CD4-positive, alpha-beta T cell (primary cell): ENCODE measurements around the gene F9. TPM values are rescaled to one million over a fixed set of nuclear protein-coding genes. Genes with fewer than 3 reads are reported as not detected.

Experiments used
- ATAC-seq: fragments of 200-7000 bp; cut with Tn5 transposase; one replicate; pipeline ENCODE4 v1.10.0; 2022; ENCODE audit warnings: mild to moderate bottlenecking; ENCODE audit not compliant: poor library complexity
- CTCF ChIA-PET: fragments of 350-600 bp; sonication (Branson Sonifier 250); formaldehyde crosslinking; loops from one replicate; lab custom pipeline; 2021; ENCODE audit warnings: antibody characterized with exemption, inconsistent platforms; lab: Charles Lee
- POLR2A ChIA-PET: fragments of 350-600 bp; sonication (Branson Sonifier 250); formaldehyde crosslinking; loops from one replicate; lab custom pipeline; 2021; ENCODE audit warnings: antibody characterized with exemption, inconsistent platforms; lab: Charles Lee
- DNase-seq, 14 experiments: peaks; one replicate each; pipeline ENCODE4 v3.0.0-alpha.2; 2013 to 2020; ENCODE audit warnings: mixed read lengths in 2 of 14
- H3K27ac ChIP-seq, 2 donors: one replicate each; pipeline versions ENCODE4 v1.5.1 to v1.7.0; 2013; ENCODE audit warnings: low read length in 2 of 2, low read depth in 1 of 2, mild to moderate bottlenecking in 1 of 2
- H3K27me3 ChIP-seq, 2 experiments: 1 replicate in 1 of 2; 2 replicates in 1 of 2; pipeline versions ENCODE4 v1.6.1 to v1.7.0; 2013; ENCODE audit warnings: low read length in 2 of 2, control low read depth in 1 of 2, mild to moderate bottlenecking in 1 of 2, moderate library complexity in 1 of 2; ENCODE audit not compliant: insufficient read depth in 2 of 2, control insufficient read depth in 1 of 2
- H3K36me3 ChIP-seq: one replicate; pipeline ENCODE4 v1.6.1; 2013; ENCODE audit warnings: low read length, control low read depth; ENCODE audit not compliant: insufficient read depth
- H3K4me1 ChIP-seq: one replicate; pipeline ENCODE4 v1.6.1; 2013; ENCODE audit warnings: low read length, control low read depth; ENCODE audit not compliant: insufficient read depth
- H3K4me3 ChIP-seq: one replicate; pipeline ENCODE4 v1.5.1; 2013; ENCODE audit warnings: mild to moderate bottlenecking, low read length, moderate library complexity
- H3K9me3 ChIP-seq, 2 experiments: 1 replicate in 1 of 2; 2 replicates in 1 of 2; pipeline versions ENCODE4 v1.6.1 to v1.7.0; 2013; ENCODE audit warnings: low read length in 2 of 2, mild to moderate bottlenecking in 2 of 2, control low read depth in 1 of 2, moderate library complexity in 1 of 2; ENCODE audit not compliant: control insufficient read depth in 1 of 2, insufficient read depth in 1 of 2
- H3K27ac Mint-ChIP-seq: one replicate; pipeline ENCODE4 v1.8.0; 2020; ENCODE audit warnings: mixed read lengths
- H3K27me3 Mint-ChIP-seq: one replicate; pipeline ENCODE4 v1.8.0; 2021; ENCODE audit warnings: mixed read lengths
- H3K36me3 Mint-ChIP-seq: one replicate; pipeline ENCODE4 v1.8.0; 2021; ENCODE audit warnings: low read depth, mixed read lengths
- H3K4me1 Mint-ChIP-seq: one replicate; pipeline ENCODE4 v1.8.0; 2021; ENCODE audit warnings: low read depth, mixed read lengths
- H3K4me3 Mint-ChIP-seq: one replicate; pipeline ENCODE4 v1.8.0; 2020; ENCODE audit warnings: mild to moderate bottlenecking, mixed read lengths
- H3K9me3 Mint-ChIP-seq: one replicate; pipeline ENCODE4 v1.8.0; 2020; ENCODE audit warnings: mixed read lengths
- CTCF ChIP-seq: fragments of 200-600 bp; IDR thresholded peaks from one replicate; pipeline ENCODE4 v1.8.0; 2022; ENCODE audit warnings: antibody characterized with exemption, mild to moderate bottlenecking
- intact Hi-C, 2 experiments: fragments of 100-400 bp; cut with DNase I in 1 of 2; cut with micrococcal nuclease in 1 of 2; formaldehyde crosslinking; loops; one replicate each; pipeline versions ENCODE4 v1.15.1 to v1.9.0; 2023 to 2025; cut with DNase I, micrococcal nuclease
- total RNA-seq, 174 experiments: library from RNA in 2 of 174; stranded (reverse) in 2 of 174; gene quantifications; one replicate each; pipeline ENCODE4 v1.2.3 and lab custom pipeline; 2021 to 2026

F9 gene
- total RNA-seq, 2 experiments from 2014 or later: not detected

- ChIA-PET CTCF (no interaction called here), POLR2A (no interaction called here)
- H3K4me3 ChIP-seq: no peak overlapping the region
- H3K4me1 Mint-ChIP-seq: peaks cover 5% of the 10 kb centered on the region
- peaks cover 4% of the 10 kb centered on the region for H3K27me3 Mint-ChIP-seq
- H3K4me3 Mint-ChIP-seq: no peak overlapping the region
- no peaks in the 10 kb centered on the region for H3K9me3 Mint-ChIP-seq
- no peak for TF ChIP-seq CTCF
- H3K27me3 ChIP-seq: peaks cover 0 to 4% of the 10 kb centered on the region in 2 experiments
- intact Hi-C loops: no loop called here
- H3K36me3 Mint-ChIP-seq: no peaks in the 10 kb centered on the region
- H3K36me3 ChIP-seq: no peaks in the 10 kb centered on the region
- no peaks in the 10 kb centered on the region for H3K9me3 ChIP-seq
- no peaks in the 10 kb centered on the region for H3K4me1 ChIP-seq
- H3K27ac ChIP-seq: no peak overlapping the region
- ATAC-seq: no peak
- peak in 3 of 14 experiments; percentile 4 to 11 (median 9) for DNase-seq
- no peak overlapping the region for H3K27ac Mint-ChIP-seq
Measured at GRCh38 chrX:139559383-139560042, 29.0 kb downstream of the F9 start.

- no peak for TF ChIP-seq CTCF
- ChIA-PET POLR2A (no interaction called here), CTCF (no interaction called here)
- no peaks in the 10 kb centered on the region for H3K27me3 Mint-ChIP-seq
- ATAC-seq: no peak
- no peaks in the 10 kb centered on the region for H3K4me1 Mint-ChIP-seq
- H3K36me3 ChIP-seq: no peaks in the 10 kb centered on the region
- no peak overlapping the region for H3K4me3 Mint-ChIP-seq
- no peak overlapping the region for H3K4me3 ChIP-seq
- no peaks in the 10 kb centered on the region for H3K36me3 Mint-ChIP-seq
- H3K27me3 ChIP-seq: peaks cover 0 to 4% of the 10 kb centered on the region in 2 experiments
- intact Hi-C loops: no loop called here
- no peaks in the 10 kb centered on the region for H3K4me1 ChIP-seq
- H3K9me3 Mint-ChIP-seq: no peaks in the 10 kb centered on the region
- no peak overlapping the region for H3K27ac Mint-ChIP-seq
- H3K9me3 ChIP-seq: no peaks in the 10 kb centered on the region
- H3K27ac ChIP-seq: no peak overlapping the region
- DNase-seq: no peak
Measured at GRCh38 chrX:139560221-139560620, 29.7 kb downstream of the F9 start.

- peaks cover 4% of the 10 kb centered on the region for H3K27me3 Mint-ChIP-seq
- ChIA-PET POLR2A (no interaction called here), CTCF (no interaction called here)
- no peaks in the 10 kb centered on the region for H3K36me3 ChIP-seq
- intact Hi-C loops: no loop called here
- H3K36me3 Mint-ChIP-seq: no peaks in the 10 kb centered on the region
- H3K4me1 Mint-ChIP-seq: no peaks in the 10 kb centered on the region
- H3K27ac ChIP-seq: no peak overlapping the region
- H3K4me3 ChIP-seq: no peak overlapping the region
- H3K4me3 Mint-ChIP-seq: no peak overlapping the region
- no peak for ATAC-seq
- no peaks in the 10 kb centered on the region for H3K27me3 ChIP-seq
- H3K4me1 ChIP-seq: no peaks in the 10 kb centered on the region
- no peak for DNase-seq
- H3K9me3 Mint-ChIP-seq: no peaks in the 10 kb centered on the region
- no peaks in the 10 kb centered on the region for H3K9me3 ChIP-seq
- no peak overlapping the region for H3K27ac Mint-ChIP-seq
- no peak for TF ChIP-seq CTCF
Measured at GRCh38 chrX:139563251-139563650, 32.7 kb downstream of the F9 start.
